ENCODE results near the gene OGFRL1.

The OGFRL1 gene

GRCh38 chr6:71268735-71269437 is 19.7 kb upstream of the OGFRL1 start:
- H3K4me1 ChIP-seq (ENCODE audit: control insufficient read depth, low read length) = no peaks in the 10 kb centered on the region
- no peaks in the 10 kb centered on the region for H3K27me3 ChIP-seq (ENCODE audit: control insufficient read depth, low read length)
- no peak overlapping the region for H3K4me2 ChIP-seq (ENCODE audit: low read length)
- TF ChIP-seq EZH2phosphoT487 (IDR thresholded peaks at IDR 0.05; ENCODE audit: borderline replicate concordance, low read length) (no peak), CTCF (IDR thresholded peaks at IDR 0.05; ENCODE audit: low read depth, low read length, poor library complexity, severe bottlenecking) (no peak)
- H4K20me1 ChIP-seq (ENCODE audit: control insufficient read depth, insufficient read depth, low read depth, low read length) = no peaks in the 10 kb centered on the region
- no peaks in the 10 kb centered on the region for H3K9me3 ChIP-seq (ENCODE audit: control insufficient read depth, insufficient read depth, low read length)
- no peak overlapping the region for H3K27ac ChIP-seq (ENCODE audit: low read depth, low read length)
- no peak overlapping the region for H3K4me3 ChIP-seq (ENCODE audit: low read length)
- H3K36me3 ChIP-seq (ENCODE audit: control insufficient read depth, low read length) = no peaks in the 10 kb centered on the region
- no peaks in the 10 kb centered on the region for H3K79me2 ChIP-seq (ENCODE audit: control insufficient read depth, low read length)
- no peaks in the 10 kb centered on the region for H3F3A ChIP-seq (ENCODE audit: control insufficient read depth, insufficient read depth)
- no peaks in the 10 kb centered on the region for H3K9me2 ChIP-seq (replicated peaks; ENCODE audit: control insufficient read depth, low read length)

GRCh38 chr6:71277926-71278600 is 10.5 kb upstream of the OGFRL1 start:
- H3K36me3 ChIP-seq (ENCODE audit: control insufficient read depth, low read length) = no peaks in the 10 kb centered on the region
- no peak overlapping the region for H3K4me2 ChIP-seq (ENCODE audit: low read length)
- H3K4me3 ChIP-seq (ENCODE audit: low read length) = no peak overlapping the region
- no peaks in the 10 kb centered on the region for H3K9me2 ChIP-seq (replicated peaks; ENCODE audit: control insufficient read depth, low read length)
- no peaks in the 10 kb centered on the region for H4K20me1 ChIP-seq (ENCODE audit: control insufficient read depth, insufficient read depth, low read depth, low read length)
- no peaks in the 10 kb centered on the region for H3F3A ChIP-seq (ENCODE audit: control insufficient read depth, insufficient read depth)
- no peak for TF ChIP-seq CTCF (IDR thresholded peaks at IDR 0.05; ENCODE audit: low read depth, low read length, poor library complexity, severe bottlenecking)
- TF ChIP-seq EZH2phosphoT487 (IDR thresholded peaks at IDR 0.05; ENCODE audit: borderline replicate concordance, low read length) = no peak
- H3K4me1 ChIP-seq (ENCODE audit: control insufficient read depth, low read length) = peaks cover 14% of the 10 kb centered on the region
- peaks cover 4% of the 10 kb centered on the region; the same call in 1 of the 2 replicates for H3K9me3 ChIP-seq (ENCODE audit: control insufficient read depth, insufficient read depth, low read length)
- H3K79me2 ChIP-seq (ENCODE audit: control insufficient read depth, low read length) = no peaks in the 10 kb centered on the region
- no peak overlapping the region for H3K27ac ChIP-seq (ENCODE audit: low read depth, low read length)
- no peaks in the 10 kb centered on the region for H3K27me3 ChIP-seq (ENCODE audit: control insufficient read depth, low read length)

GRCh38 chr6:71279321-71279720 is 9.3 kb upstream of the OGFRL1 start:
- Histone ChIP-seq H3K36me3 (ENCODE audit: control insufficient read depth, low read length) (no peaks in the 10 kb centered on the region), H3K9me2 (replicated peaks; ENCODE audit: control insufficient read depth, low read length) (no peaks in the 10 kb centered on the region), H3K4me3 (ENCODE audit: low read length) (no peak overlapping the region), H4K20me1 (ENCODE audit: control insufficient read depth, insufficient read depth, low read depth, low read length) (no peaks in the 10 kb centered on the region), H3K79me2 (ENCODE audit: control insufficient read depth, low read length) (no peaks in the 10 kb centered on the region), H3K9me3 (ENCODE audit: control insufficient read depth, insufficient read depth, low read length) (peaks cover 4% of the 10 kb centered on the region; the same call in 1 of the 2 replicates), H3K27ac (ENCODE audit: low read depth, low read length) (no peak overlapping the region), H3F3A (ENCODE audit: control insufficient read depth, insufficient read depth) (no peaks in the 10 kb centered on the region), H3K27me3 (ENCODE audit: control insufficient read depth, low read length) (no peaks in the 10 kb centered on the region), H3K4me1 (ENCODE audit: control insufficient read depth, low read length) (peaks cover 18% of the 10 kb centered on the region), H3K4me2 (ENCODE audit: low read length) (no peak overlapping the region)
- TF ChIP-seq EZH2phosphoT487 (IDR thresholded peaks at IDR 0.05; ENCODE audit: borderline replicate concordance, low read length) (no peak), CTCF (IDR thresholded peaks at IDR 0.05; ENCODE audit: low read depth, low read length, poor library complexity, severe bottlenecking) (no peak)
